IPS-20b (cell line): ENCODE results near the gene PEX14.

Source experiments
- H3K27ac ChIP-seq: one replicate; pipeline ENCODE4 v1.5.1; 2013; ENCODE audit warnings: low read length
- H3K27me3 ChIP-seq: 2 replicates; pipeline ENCODE4 v1.6.1; 2013; ENCODE audit warnings: mild to moderate bottlenecking, low read length, inconsistent platforms; ENCODE audit not compliant: insufficient read depth
- H3K36me3 ChIP-seq: 2 replicates; pipeline ENCODE4 v1.6.1; 2013; ENCODE audit warnings: low read depth, mild to moderate bottlenecking, inconsistent platforms, low read length, moderate library complexity; ENCODE audit not compliant: insufficient read depth
- H3K4me1 ChIP-seq: 2 replicates; pipeline ENCODE4 v1.6.1; 2013; ENCODE audit warnings: mild to moderate bottlenecking, control low read depth, inconsistent platforms, low read length, moderate library complexity; ENCODE audit not compliant: insufficient read depth
- H3K4me3 ChIP-seq: 2 replicates; pipeline ENCODE4 v1.5.1; 2013; ENCODE audit warnings: mild to moderate bottlenecking, low read length, inconsistent platforms
- H3K9ac ChIP-seq: 2 replicates; pipeline ENCODE4 v1.6.1; 2013; ENCODE audit warnings: low read depth, mild to moderate bottlenecking, inconsistent platforms, low read length, moderate library complexity
- H3K9me3 ChIP-seq: 2 replicates; pipeline ENCODE4 v1.6.1; 2013; ENCODE audit warnings: mild to moderate bottlenecking, low read depth, low read length, inconsistent platforms; ENCODE audit not compliant: insufficient read depth

The PEX14 gene

DNA sequence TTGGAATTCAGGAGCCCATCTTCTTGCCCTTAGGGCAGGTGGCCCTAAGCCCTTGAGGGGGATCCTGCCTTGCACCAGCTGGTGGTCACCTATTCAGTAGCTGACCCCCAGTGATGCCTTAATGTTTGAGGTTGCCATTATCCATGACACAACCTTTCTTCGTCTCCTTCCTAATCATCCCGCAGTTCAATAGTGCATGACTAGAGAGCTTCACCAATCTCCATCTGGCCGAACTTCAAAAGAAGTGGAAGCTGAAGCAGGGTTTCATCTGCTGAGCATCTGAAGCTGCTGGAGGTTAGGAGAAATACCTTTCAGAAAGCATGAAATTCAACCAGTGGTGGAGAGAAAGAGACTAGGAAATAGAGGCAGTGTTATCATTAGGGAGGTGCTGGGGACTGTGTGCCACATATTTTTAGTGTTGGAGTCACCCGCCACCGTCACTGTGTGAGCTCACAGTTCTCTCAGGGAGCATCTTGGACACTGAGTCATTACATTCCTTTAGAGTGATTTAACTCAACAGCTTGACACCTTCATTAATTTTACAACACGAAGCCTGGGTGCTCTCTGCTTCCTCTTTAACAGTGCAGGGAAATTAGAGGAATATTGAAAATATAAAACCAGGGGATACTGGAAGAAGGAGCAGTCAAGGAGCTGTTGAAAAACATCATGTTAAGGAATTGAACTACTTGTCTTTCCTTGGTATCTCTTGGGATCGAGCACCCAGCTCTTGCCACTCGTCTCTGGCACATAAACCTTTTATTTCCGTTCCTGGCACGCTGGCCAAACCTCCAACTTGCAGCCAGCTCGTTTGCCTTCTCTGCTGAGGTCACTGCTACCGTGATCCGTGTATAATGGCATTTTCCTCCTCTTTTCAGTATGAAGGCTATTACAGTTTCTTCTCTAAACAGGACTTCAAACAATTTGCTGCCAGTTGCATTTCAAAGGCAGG, 53.6 kb downstream of the PEX14 start:
- Histone ChIP-seq H3K27me3 (no peaks in the 10 kb centered on the region), H3K9me3 (no peaks in the 10 kb centered on the region), H3K4me3 (no peak overlapping the region), H3K27ac (no peak overlapping the region), H3K4me1 (peaks cover 50% of the 10 kb centered on the region), H3K36me3 (no peaks in the 10 kb centered on the region), H3K9ac (peak overlapping the region; percentile 9; the same call in 1 of the 2 replicates)

DNA sequence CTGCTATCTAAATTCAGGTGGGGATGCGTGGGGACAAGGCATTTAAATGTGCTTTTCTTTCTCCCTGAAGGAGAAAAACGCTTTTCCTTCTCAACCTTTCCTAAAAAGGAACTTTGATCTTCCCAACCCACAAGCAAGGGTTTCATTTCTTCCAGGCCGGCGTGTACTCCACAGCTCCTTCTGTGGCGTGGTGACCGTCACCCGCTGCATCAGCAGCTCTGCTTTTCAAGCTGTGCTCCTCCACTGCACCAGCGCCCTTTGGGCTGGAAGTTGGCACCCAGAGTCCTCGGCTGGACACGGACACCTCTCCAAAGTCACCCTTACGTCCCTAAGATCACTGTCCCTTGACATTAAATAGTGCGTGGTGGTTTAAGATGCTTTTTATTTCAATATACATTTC, 54.3 kb downstream of the PEX14 start:
- H3K27me3 ChIP-seq = no peaks in the 10 kb centered on the region
- no peaks in the 10 kb centered on the region for H3K9me3 ChIP-seq
- peak overlapping the region; percentile 52; the same call in 1 of the 2 replicates for H3K4me3 ChIP-seq
- peaks cover 50% of the 10 kb centered on the region for H3K4me1 ChIP-seq
- no peaks in the 10 kb centered on the region for H3K36me3 ChIP-seq
- peak overlapping the region; percentile 31 for H3K27ac ChIP-seq
- peak overlapping the region; percentile 40; the same call in 1 of the 2 replicates for H3K9ac ChIP-seq

DNA sequence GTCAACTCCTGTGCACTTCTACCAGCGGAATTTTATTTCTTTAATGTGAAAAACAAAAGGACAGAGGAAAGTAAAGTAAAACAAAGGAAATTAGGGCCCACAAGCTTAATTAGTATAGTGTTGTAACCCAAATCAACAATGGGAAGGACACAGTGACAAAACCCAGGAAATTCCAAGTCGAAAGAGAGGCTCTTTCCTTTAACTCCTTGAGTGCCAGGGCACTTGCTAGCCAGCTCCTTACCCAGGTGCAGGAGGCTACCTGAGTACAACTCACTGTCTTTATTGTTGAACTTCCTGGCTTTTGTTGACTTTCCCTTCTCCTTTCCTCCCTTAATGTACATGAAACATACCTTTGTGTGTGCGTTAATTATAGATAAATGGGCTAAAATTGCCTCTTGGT, 55.0 kb downstream of the PEX14 start:
- peak overlapping the region; percentile 31 for H3K27ac ChIP-seq

DNA sequence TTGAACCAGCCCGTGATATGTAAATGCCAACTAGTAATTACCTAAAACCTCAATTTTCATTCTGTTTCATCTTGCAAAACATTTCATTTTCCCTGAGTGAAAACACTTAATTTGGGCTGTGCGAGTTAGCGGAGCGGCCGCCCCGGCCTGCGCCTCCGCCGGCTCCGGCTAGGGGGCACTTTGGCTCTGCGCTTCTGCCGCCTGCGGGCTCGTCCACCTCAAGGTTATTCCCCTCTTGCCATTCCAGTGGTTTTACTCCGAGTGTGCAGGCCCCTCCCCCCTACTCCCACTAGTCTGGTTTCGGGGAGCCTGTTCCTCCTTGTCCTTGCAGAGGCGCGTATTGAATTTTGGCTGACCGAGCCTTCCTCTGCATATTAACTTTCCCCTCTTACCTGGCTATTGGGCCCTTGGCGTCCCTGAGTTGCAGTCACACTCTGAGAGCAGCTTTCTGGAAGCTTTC, 55.6 kb downstream of the PEX14 start:
- H3K9me3 ChIP-seq = no peaks in the 10 kb centered on the region
- no peaks in the 10 kb centered on the region for H3K36me3 ChIP-seq
- H3K27ac ChIP-seq = peak overlapping the region; percentile 20
- peak overlapping the region; percentile 66; the same call in 1 of the 2 replicates for H3K9ac ChIP-seq
- H3K4me1 ChIP-seq = peaks cover 50% of the 10 kb centered on the region
- no peaks in the 10 kb centered on the region for H3K27me3 ChIP-seq
- peak overlapping the region; percentile 52 for H3K4me3 ChIP-seq

More for the DNA sequence above, 55.0 kb downstream of the PEX14 start:
- no peaks in the 10 kb centered on the region for H3K36me3 ChIP-seq
- no peaks in the 10 kb centered on the region for H3K27me3 ChIP-seq
- H3K4me3 ChIP-seq = peak overlapping the region; percentile 52
- peaks cover 50% of the 10 kb centered on the region for H3K4me1 ChIP-seq
- peak overlapping the region; percentile 40; the same call in 1 of the 2 replicates for H3K9ac ChIP-seq
- H3K9me3 ChIP-seq = no peaks in the 10 kb centered on the region

DNA sequence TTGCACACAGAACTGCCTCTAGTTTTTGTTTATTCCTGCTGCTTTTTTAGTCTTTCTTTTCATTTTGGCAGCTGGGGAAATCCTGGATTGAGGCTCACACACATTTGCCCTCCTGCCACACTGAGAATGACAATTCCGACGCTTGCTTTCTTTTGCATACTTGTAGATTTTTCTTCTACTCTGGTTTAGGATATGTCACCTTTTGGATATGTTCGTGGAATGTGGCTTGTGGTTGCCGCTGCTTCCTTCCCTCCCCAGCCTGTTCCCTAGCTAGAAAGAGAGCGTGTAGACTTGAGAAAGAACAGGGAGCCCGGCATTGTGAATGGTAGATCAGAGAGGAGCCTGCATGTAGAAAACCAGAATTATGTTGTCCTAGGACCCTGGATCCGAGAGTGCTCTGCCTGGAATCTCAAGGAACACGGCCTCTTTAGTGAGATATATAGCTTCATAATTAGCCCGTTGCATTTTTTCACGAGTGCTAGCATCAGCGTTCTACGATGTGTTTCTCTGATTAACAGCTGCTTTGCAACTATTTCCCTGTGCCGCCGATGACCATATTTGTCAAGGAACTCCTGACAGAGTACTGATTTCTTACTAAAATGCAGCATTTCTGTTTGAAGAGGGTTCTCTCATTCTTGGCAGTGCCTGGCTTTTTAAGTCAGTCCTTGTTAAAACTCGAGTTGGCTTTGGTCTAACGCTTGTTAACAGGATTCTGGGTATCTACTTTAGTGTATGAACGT, 56.2 kb downstream of the PEX14 start:
- H3K4me1 ChIP-seq = peaks cover 50% of the 10 kb centered on the region
- peak overlapping the region; percentile 66; the same call in 1 of the 2 replicates for H3K9ac ChIP-seq
- H3K9me3 ChIP-seq = no peaks in the 10 kb centered on the region
- no peaks in the 10 kb centered on the region for H3K36me3 ChIP-seq
- H3K27me3 ChIP-seq = no peaks in the 10 kb centered on the region
- H3K27ac ChIP-seq = peak overlapping the region; percentile 20
- peak overlapping the region; percentile 52 for H3K4me3 ChIP-seq

DNA sequence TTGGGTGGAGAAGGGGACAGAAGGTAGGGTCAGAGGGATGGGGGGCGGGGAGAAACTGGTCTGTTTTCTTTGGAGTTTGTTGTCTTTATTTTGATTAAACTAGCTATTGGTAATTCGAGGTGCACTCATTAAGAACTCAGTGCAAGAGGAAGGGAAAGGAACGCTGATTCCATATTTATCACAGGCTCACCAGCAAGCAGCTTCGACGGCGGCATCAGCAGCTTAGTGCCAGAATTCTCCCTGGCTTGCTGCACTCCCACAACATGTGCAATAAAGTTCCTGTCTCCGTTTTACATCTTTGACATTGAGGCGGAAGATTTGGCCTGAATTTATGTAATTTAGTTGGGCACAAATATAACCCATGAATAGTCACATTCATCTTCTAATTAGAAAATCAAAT, 57.6 kb downstream of the PEX14 start:
- Histone ChIP-seq H3K36me3 (peaks cover 4% of the 10 kb centered on the region), H3K9me3 (no peaks in the 10 kb centered on the region), H3K4me1 (peaks cover 50% of the 10 kb centered on the region), H3K27me3 (no peaks in the 10 kb centered on the region), H3K4me3 (no peak overlapping the region), H3K9ac (no peak overlapping the region), H3K27ac (no peak overlapping the region)

DNA sequence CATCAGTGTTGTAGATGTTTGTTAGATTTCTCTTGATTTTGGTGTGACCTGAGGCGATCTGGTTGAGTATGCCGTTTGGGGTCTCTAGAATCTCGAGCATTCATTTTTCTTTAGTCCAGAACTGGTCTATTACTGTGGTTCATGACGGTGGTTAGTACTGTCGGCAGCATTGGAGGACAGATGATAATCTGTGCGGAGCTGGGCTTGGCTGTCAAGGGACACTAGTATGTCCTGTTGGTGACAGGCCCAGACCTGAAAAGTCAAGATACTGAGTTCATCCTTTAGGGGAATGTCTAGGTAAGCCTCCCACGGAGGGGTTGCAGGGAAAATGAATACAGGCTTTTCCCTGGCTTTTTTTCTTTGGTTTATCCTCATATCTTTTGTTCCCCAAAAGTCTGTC, 59.8 kb downstream of the PEX14 start:
- H3K36me3 ChIP-seq = peaks cover 4% of the 10 kb centered on the region
- H3K27ac ChIP-seq = no peak overlapping the region
- no peak overlapping the region for H3K9ac ChIP-seq
- no peaks in the 10 kb centered on the region for H3K9me3 ChIP-seq
- peaks cover 35% of the 10 kb centered on the region for H3K4me1 ChIP-seq
- H3K4me3 ChIP-seq = no peak overlapping the region
- H3K27me3 ChIP-seq = no peaks in the 10 kb centered on the region

DNA sequence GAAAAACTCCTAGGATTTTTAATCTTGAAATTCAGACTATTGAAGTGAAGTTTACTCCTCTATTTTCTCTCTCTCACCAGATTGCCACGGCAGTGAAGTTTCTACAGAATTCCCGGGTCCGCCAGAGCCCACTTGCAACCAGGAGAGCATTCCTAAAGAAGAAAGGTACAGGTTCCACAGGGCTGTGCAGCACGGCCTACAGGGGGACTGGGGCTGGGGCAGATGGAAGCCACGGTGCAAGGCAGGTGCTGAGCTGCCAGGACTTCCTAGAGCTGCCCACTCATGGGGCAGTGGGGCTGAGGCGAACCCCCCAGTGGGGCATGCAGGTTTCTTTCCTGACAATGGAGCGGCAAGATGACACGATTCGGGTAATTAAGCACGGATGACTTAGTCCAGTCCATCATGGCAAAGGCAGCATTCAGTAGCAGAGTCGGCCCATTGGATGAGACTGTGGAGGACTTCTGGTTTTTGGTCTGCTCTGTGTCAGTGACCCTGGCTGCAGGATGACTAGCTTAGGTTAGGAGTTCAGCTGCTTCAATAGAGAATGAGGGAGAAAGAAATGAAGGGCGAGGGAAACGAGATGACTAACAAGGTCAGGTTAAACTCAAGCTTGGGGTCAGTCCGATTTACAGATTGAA, 61.5 kb downstream of the PEX14 start:
- Histone ChIP-seq H3K27ac (no peak overlapping the region), H3K27me3 (no peaks in the 10 kb centered on the region), H3K36me3 (peaks cover 4% of the 10 kb centered on the region), H3K9me3 (no peaks in the 10 kb centered on the region), H3K9ac (no peak overlapping the region), H3K4me1 (peaks cover 39% of the 10 kb centered on the region), H3K4me3 (no peak overlapping the region)

DNA sequence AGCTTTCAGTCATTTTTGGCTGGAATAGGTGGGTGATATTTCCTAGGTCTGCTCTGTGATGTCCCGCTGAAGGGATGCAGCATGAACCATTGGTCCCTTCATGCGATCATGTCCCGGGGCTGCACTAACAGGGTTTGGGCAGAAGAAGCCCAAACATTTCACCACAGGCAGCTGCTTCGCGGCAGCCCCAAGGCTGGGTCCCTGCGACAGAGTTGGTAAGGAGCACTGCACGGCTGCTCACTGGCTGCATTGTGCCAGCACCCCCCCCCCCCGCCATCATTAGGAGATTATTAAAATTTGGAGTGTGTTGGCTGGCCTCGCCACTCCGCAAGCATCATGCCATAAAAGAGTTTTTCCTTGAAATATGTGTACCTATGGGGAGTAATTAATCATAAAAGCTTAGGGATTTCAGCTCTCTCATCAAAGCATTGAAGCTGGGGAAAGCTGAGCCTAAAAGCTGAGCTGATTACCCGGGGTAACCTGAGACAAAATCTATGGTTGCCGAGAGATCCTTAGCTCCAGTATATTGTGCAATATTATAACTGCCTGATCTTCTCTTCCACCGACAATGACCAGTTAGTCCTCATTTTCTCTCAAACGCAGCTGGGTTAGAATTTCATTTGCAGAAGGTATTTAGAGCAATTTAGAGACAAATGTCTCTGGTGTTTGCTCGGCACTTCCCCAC, 62.5 kb downstream of the PEX14 start:
- Histone ChIP-seq H3K27me3 (no peaks in the 10 kb centered on the region), H3K9me3 (no peaks in the 10 kb centered on the region), H3K4me3 (no peak overlapping the region), H3K36me3 (peaks cover 4% of the 10 kb centered on the region), H3K9ac (no peak overlapping the region), H3K27ac (no peak overlapping the region), H3K4me1 (peaks cover 35% of the 10 kb centered on the region)

DNA sequence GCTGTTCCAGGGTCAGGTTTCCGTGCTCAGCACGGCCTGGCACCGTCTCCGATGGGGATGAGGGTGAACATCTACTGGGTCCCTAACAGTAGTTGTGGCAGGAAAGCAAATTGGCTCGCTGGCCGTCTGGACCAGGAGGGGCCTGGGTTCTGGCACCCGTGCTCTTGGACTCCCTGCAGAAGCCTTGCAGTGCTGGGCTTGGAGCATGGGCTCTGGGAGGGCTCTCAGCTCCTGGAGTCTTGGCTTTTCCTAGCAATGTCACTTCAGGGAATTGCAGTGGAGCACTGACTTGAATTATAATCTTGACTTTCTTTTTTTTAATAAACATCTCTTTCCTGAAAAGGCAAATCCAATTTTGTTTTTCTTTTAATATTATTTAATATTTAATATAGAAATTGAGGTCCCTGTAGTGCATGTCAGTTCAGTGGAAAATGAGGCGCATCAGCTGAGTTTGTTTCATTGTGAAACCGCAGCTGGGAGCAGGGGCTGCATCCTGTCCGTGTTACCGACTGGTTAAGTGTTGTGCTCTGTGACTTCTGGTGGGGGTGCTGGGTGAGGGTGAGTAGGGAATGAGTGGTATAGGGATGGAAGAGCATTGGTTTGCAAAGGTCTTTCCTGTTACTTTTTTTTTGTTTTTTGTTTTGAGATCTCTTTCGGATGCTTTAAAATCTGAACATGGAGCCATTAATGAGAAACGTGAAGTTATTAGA, 64.1 kb downstream of the PEX14 start:
- H3K36me3 ChIP-seq = peaks cover 4% of the 10 kb centered on the region
- H3K9ac ChIP-seq = no peak overlapping the region
- peaks cover 26% of the 10 kb centered on the region; the same call in 1 of the 2 replicates for H3K4me1 ChIP-seq
- no peak overlapping the region for H3K27ac ChIP-seq
- H3K4me3 ChIP-seq = no peak overlapping the region
- no peaks in the 10 kb centered on the region for H3K27me3 ChIP-seq
- H3K9me3 ChIP-seq = no peaks in the 10 kb centered on the region
